ENCODE data around the gene SOX8. TPM values are rescaled to one million over a fixed set of nuclear protein-coding genes. Genes with fewer than 3 reads are reported as not detected.

SOX8 gene
- total RNA-seq, 1 donor from 2014 or later = 4.3 TPM

- H3K4me1 Mint-ChIP-seq (ENCODE audit: unreplicated experiment) = no peaks in the 10 kb centered on the region
Observed at GRCh38 chr16:1005286-1005685, 23.7 kb downstream of the SOX8 start.

GRCh38 chr16:1006781-1007180, 25.2 kb downstream of the SOX8 start:
- Mint-ChIP-seq H3K9me3 (ENCODE audit: unreplicated experiment) (no peaks in the 10 kb centered on the region), H3K27me3 (ENCODE audit: unreplicated experiment) (no peaks in the 10 kb centered on the region), H3K4me3 (ENCODE audit: unreplicated experiment) (no peak overlapping the region), H3K27ac (ENCODE audit: unreplicated experiment) (no peak overlapping the region), H3K36me3 (ENCODE audit: low read depth, unreplicated experiment) (no peaks in the 10 kb centered on the region), H3K4me1 (ENCODE audit: unreplicated experiment) (no peaks in the 10 kb centered on the region)
- TF ChIP-seq CTCF (IDR thresholded peaks at IDR 0.05; ENCODE audit: unreplicated experiment) = no peak
- no peak for DNase-seq (ENCODE audit: low spot score)

More at GRCh38 chr16:1005286-1005685, 23.7 kb downstream of the SOX8 start:
- DNase-seq (ENCODE audit: low spot score) = no peak
- Mint-ChIP-seq H3K27me3 (ENCODE audit: unreplicated experiment) (peaks cover 1% of the 10 kb centered on the region), H3K27ac (ENCODE audit: unreplicated experiment) (no peak overlapping the region), H3K4me3 (ENCODE audit: unreplicated experiment) (no peak overlapping the region), H3K9me3 (ENCODE audit: unreplicated experiment) (no peaks in the 10 kb centered on the region), H3K36me3 (ENCODE audit: low read depth, unreplicated experiment) (no peaks in the 10 kb centered on the region)
- TF ChIP-seq CTCF (IDR thresholded peaks at IDR 0.05; ENCODE audit: unreplicated experiment) = no peak

- Mint-ChIP-seq H3K27ac (ENCODE audit: unreplicated experiment) (no peak overlapping the region), H3K36me3 (ENCODE audit: low read depth, unreplicated experiment) (no peaks in the 10 kb centered on the region), H3K4me3 (ENCODE audit: unreplicated experiment) (no peak overlapping the region), H3K4me1 (ENCODE audit: unreplicated experiment) (no peaks in the 10 kb centered on the region), H3K9me3 (ENCODE audit: unreplicated experiment) (no peaks in the 10 kb centered on the region), H3K27me3 (ENCODE audit: unreplicated experiment) (no peaks in the 10 kb centered on the region)
- no peak for DNase-seq (ENCODE audit: low spot score)
- no peak for TF ChIP-seq CTCF (IDR thresholded peaks at IDR 0.05; ENCODE audit: unreplicated experiment)
Observed at GRCh38 chr16:1007284-1007850, 25.8 kb downstream of the SOX8 start.

DNA sequence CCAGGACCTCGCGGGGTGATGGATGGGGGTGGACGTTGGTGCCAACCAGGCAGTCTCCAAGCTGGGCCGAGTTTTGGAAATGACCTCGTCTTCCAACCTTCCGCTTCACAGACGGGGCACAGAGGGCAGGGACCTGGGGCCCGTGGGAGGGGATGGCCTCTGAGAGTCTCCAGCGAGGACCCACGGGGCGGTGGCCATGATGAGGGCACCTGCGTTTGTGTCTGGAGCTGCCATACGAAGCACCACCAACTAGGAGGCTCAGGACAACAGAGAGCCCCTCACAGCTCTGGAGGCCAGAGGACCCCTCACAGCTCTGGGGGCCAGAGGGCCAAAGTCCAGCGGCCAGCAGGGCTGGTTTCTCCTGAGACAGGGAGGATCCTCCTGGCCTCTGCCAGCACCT, 26.5 kb downstream of the SOX8 start:
- no peak overlapping the region for H3K4me3 Mint-ChIP-seq (ENCODE audit: unreplicated experiment)
- TF ChIP-seq CTCF (IDR thresholded peaks at IDR 0.05; ENCODE audit: unreplicated experiment) = no peak
- H3K4me1 Mint-ChIP-seq (ENCODE audit: unreplicated experiment) = no peaks in the 10 kb centered on the region
- H3K27me3 Mint-ChIP-seq (ENCODE audit: unreplicated experiment) = no peaks in the 10 kb centered on the region
- DNase-seq (ENCODE audit: low spot score) = no peak
- H3K27ac Mint-ChIP-seq (ENCODE audit: unreplicated experiment) = no peak overlapping the region
- no peaks in the 10 kb centered on the region for H3K9me3 Mint-ChIP-seq (ENCODE audit: unreplicated experiment)
- no peaks in the 10 kb centered on the region for H3K36me3 Mint-ChIP-seq (ENCODE audit: low read depth, unreplicated experiment)

DNA sequence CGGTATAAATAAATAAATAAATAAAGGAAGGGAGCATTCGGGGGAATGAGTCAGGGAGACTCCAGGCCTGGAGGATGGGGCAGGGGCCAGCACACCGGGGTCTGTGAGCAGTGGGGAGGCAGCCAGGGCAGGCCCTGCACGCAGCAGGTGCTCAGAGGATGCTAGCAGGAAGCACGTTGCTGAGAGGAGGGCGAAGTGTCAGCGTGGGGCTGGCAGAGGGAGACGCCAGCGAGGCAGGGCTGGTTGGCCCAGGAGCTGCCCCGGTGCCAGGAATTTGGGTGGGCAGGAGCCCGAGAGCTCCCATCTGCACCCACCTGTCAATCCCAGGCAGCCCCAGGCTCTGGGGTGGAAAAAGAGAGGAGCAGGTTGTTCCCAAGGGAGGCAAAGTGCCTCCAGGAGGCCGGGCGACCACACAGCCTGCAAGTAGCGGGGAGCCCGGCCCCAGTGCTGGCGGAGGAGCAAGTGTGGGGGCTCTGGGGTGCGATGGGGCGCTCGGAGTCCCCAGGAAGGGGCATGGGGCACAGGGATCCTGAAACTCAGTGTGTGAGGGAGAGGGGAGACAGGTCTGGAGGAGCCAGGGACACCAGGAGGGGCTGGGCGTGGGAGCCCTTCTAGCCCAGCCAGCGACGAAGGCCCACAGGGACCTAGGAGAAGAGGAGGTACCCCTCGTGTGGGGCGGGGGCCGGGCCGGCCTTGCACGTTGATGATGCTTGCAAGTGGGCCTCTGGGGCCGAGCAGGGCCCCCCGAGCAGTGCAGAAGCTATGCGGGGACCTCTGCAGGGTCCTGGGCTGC, 28.0 kb downstream of the SOX8 start:
- TF ChIP-seq CTCF (IDR thresholded peaks at IDR 0.05; ENCODE audit: unreplicated experiment) = no peak
- H3K27ac Mint-ChIP-seq (ENCODE audit: unreplicated experiment) = no peak overlapping the region
- H3K4me1 Mint-ChIP-seq (ENCODE audit: unreplicated experiment) = no peaks in the 10 kb centered on the region
- no peaks in the 10 kb centered on the region for H3K9me3 Mint-ChIP-seq (ENCODE audit: unreplicated experiment)
- no peaks in the 10 kb centered on the region for H3K36me3 Mint-ChIP-seq (ENCODE audit: low read depth, unreplicated experiment)
- no peaks in the 10 kb centered on the region for H3K27me3 Mint-ChIP-seq (ENCODE audit: unreplicated experiment)
- no peak overlapping the region for H3K4me3 Mint-ChIP-seq (ENCODE audit: unreplicated experiment)
- no peak for DNase-seq (ENCODE audit: low spot score)
